GM12878 (cell line): Measurements from ENCODE around the gene ZNF212. TPM values are rescaled to one million over a fixed set of nuclear protein-coding genes. Genes with fewer than 3 reads are reported as not detected.

Experiments used
- ATAC-seq: fragments of 200-7000 bp; cut with Tn5 transposase; 3 replicates; pipeline ENCODE4 v1.9.1; 2020; ENCODE audit warnings: mild to moderate bottlenecking, moderate library complexity
- BruUV-seq: library from RNA; stranded (reverse); fragments of 400-500 nt; replicated peaks from 2 replicates; lab custom pipeline; 2021; lab: Mats Ljungman, UMichigan
- CTCF ChIA-PET: fragments of 300-600 bp; sonication (Branson Sonifier 250); formaldehyde crosslinking; extraction: SDS; loops from one replicate; lab custom pipeline; 2021; ENCODE audit warnings: inconsistent platforms; lab: Yijun Ruan, JAX
- POLR2A ChIA-PET: fragments of 350-600 bp; formaldehyde crosslinking; extraction: SDS; loops from one replicate; lab custom pipeline; 2021; ENCODE audit warnings: inconsistent platforms; lab: Charles Lee
- RAD21 ChIA-PET: fragments of 300-600 bp; sonication (Branson Sonifier 250); formaldehyde crosslinking; loops from one replicate; lab custom pipeline; 2023; ENCODE audit warnings: antibody characterized with exemption; ENCODE audit not compliant: unreplicated experiment; lab: Charles Lee
- SMC1A ChIA-PET: fragments of 300-600 bp; sonication (Branson Sonifier 250); formaldehyde crosslinking; loops from one replicate; lab custom pipeline; 2023; ENCODE audit not compliant: unreplicated experiment, uncharacterized antibody; lab: Charles Lee
- DNase-seq: peaks from one replicate; pipeline ENCODE4 v3.0.0-alpha.2; 2011; ENCODE audit warnings: low read depth, low spot score
- FAIRE-seq: peaks from 3 replicates; lab custom pipeline; 2011; peaks lifted over from hg19 to GRCh38; lab: Jason Lieb, UNC
- H2AFZ ChIP-seq: 2 replicates; pipeline ENCODE4 v1.6.0; 2011; ENCODE audit warnings: low read depth, low read length, control low read depth; ENCODE audit not compliant: control insufficient read depth
- H3K27ac ChIP-seq: 2 replicates; pipeline ENCODE4 v1.5.1; 2011; ENCODE audit warnings: control low read depth; ENCODE audit not compliant: control insufficient read depth, insufficient read depth
- H3K27me3 ChIP-seq, 2 experiments: replicated peaks in 1 of 2; 2 replicates each; pipeline versions ENCODE4 v1.6.0 to v1.6.1; 2011; ENCODE audit warnings: low read length in 1 of 2; ENCODE audit not compliant: control insufficient read depth in 2 of 2, insufficient read depth in 2 of 2
- H3K36me3 ChIP-seq, 2 experiments: 2 replicates each; pipeline ENCODE4 v1.5.1; 2011; ENCODE audit warnings: low read length in 1 of 2; ENCODE audit not compliant: control insufficient read depth in 2 of 2, insufficient read depth in 2 of 2
- H3K4me1 ChIP-seq: 2 replicates; pipeline ENCODE4 v1.6.1; 2011; ENCODE audit warnings: mild to moderate bottlenecking, low read length, moderate library complexity, mixed read lengths; ENCODE audit not compliant: control insufficient read depth, insufficient read depth
- H3K4me2 ChIP-seq: 2 replicates; pipeline ENCODE4 v1.6.0; 2011; ENCODE audit warnings: control low read depth; ENCODE audit not compliant: control insufficient read depth, insufficient read depth
- H3K4me3 ChIP-seq: fragments of 200-600 bp; sonication (generic); 2 replicates; pipeline ENCODE4 v1.5.1; 2016
- H3K79me2 ChIP-seq: 2 replicates; pipeline ENCODE4 v1.6.0; 2011; ENCODE audit warnings: low read length; ENCODE audit not compliant: control insufficient read depth, insufficient read depth
- H3K9ac ChIP-seq: 2 replicates; pipeline ENCODE4 v1.8.0; 2011; ENCODE audit warnings: low read length, control low read depth, mixed read lengths; ENCODE audit not compliant: control insufficient read depth, insufficient read depth
- H3K9me3 ChIP-seq: replicated peaks from 3 replicates; pipeline ENCODE4 v1.5.1; 2011; ENCODE audit warnings: mild to moderate bottlenecking, low read length; ENCODE audit not compliant: control insufficient read depth, insufficient read depth
- H4K20me1 ChIP-seq: 2 replicates; pipeline ENCODE4 v1.6.0; 2011; ENCODE audit not compliant: control insufficient read depth, insufficient read depth
- BRCA1 ChIP-seq: IDR thresholded peaks from 2 replicates; pipeline ENCODE4 v1.6.1; 2011; ENCODE audit warnings: low read depth, low read length, improper control_type of control experiment
- CEBPB ChIP-seq, 2 experiments: fragments of 150-350 bp in 1 of 2; IDR thresholded peaks; 2 replicates each; pipeline ENCODE4 v1.6.1; 2012 to 2014; ENCODE audit warnings: low read depth in 2 of 2, low read length in 2 of 2, borderline replicate concordance in 1 of 2, inconsistent platforms in 1 of 2
- CREM ChIP-seq: IDR thresholded peaks from 2 replicates; pipeline ENCODE4 v1.6.1; 2014; ENCODE audit warnings: antibody characterized with exemption, low read depth
- EED ChIP-seq: sonication (generic); IDR thresholded peaks from 2 replicates; pipeline ENCODE4 v1.6.1; 2016; ENCODE audit warnings: antibody characterized with exemption, low read depth
- ETV6 ChIP-seq, 2 experiments: fragments of 450-650 bp in 1 of 2; IDR thresholded peaks in 1 of 2; conservative IDR thresholded peaks in 1 of 2; 2 replicates each; pipeline ENCODE4 v1.6.1; 2014; ENCODE audit warnings: antibody characterized with exemption in 1 of 2, borderline replicate concordance in 1 of 2, low read depth in 1 of 2, mild to moderate bottlenecking in 1 of 2, moderate library complexity in 1 of 2
- FOS ChIP-seq: IDR thresholded peaks from 3 replicates; pipeline ENCODE4 v1.6.1; 2011; ENCODE audit warnings: borderline replicate concordance; ENCODE audit not compliant: insufficient read length; ENCODE audit errors: extremely low read depth
- GABPA ChIP-seq: IDR thresholded peaks from 2 replicates; pipeline ENCODE4 v1.6.1; 2014; ENCODE audit warnings: antibody characterized with exemption, low read depth, mild to moderate bottlenecking, inconsistent platforms
- MTA2 ChIP-seq: fragments of 450-650 bp; IDR thresholded peaks from 2 replicates; pipeline ENCODE4 v1.6.1; 2016; ENCODE audit warnings: low read depth, mild to moderate bottlenecking, moderate library complexity
- NFYA ChIP-seq: IDR thresholded peaks from 2 replicates; pipeline ENCODE4 v1.6.1; 2011; ENCODE audit warnings: low read depth, mild to moderate bottlenecking, low read length, improper control_type of control experiment, borderline replicate concordance
- NR2F1 ChIP-seq: fragments of 450-650 bp; conservative IDR thresholded peaks from 2 replicates; pipeline ENCODE4 v1.6.1; 2017; ENCODE audit warnings: mild to moderate bottlenecking
- RB1 ChIP-seq: fragments of 450-650 bp; formaldehyde crosslinking; IDR thresholded peaks from 2 replicates; pipeline ENCODE4 v1.6.1; 2017; ENCODE audit warnings: mild to moderate bottlenecking, borderline replicate concordance
- RCOR1 ChIP-seq: conservative IDR thresholded peaks from 2 replicates; pipeline ENCODE4 v1.6.1; 2012; ENCODE audit warnings: low read depth, low read length, improper control_type of control experiment
- SIN3A ChIP-seq: IDR thresholded peaks from 2 replicates; pipeline ENCODE4 v1.6.1; 2012; ENCODE audit warnings: low read depth, low read length, improper control_type of control experiment
- SMC3 ChIP-seq: IDR thresholded peaks from 2 replicates; pipeline ENCODE4 v1.6.1; 2011; ENCODE audit warnings: low read length, improper control_type of control experiment, borderline replicate concordance
- TCF3 ChIP-seq: IDR thresholded peaks from 2 replicates; pipeline ENCODE4 v1.6.1; 2012; ENCODE audit warnings: low read depth, mild to moderate bottlenecking, low read length, borderline replicate concordance; ENCODE audit not compliant: insufficient read depth
- TCF7 ChIP-seq: IDR thresholded peaks from 2 replicates; pipeline ENCODE4 v1.6.1; 2014; ENCODE audit warnings: antibody characterized with exemption, borderline replicate concordance
- YBX1 ChIP-seq: fragments of 450-650 bp; IDR thresholded peaks from 2 replicates; pipeline ENCODE4 v1.6.1; 2016; ENCODE audit warnings: antibody characterized with exemption
- WGBS: methylation state at CpG from one replicate; pipeline ENCODE4 v1.1.6; 2016; ENCODE audit warnings: low lambda C conversion rate; ENCODE audit not compliant: insufficient replicate concordance, insufficient coverage; ENCODE audit errors: missing lambda C conversion rate; 5-methylcytosine and 5-hydroxymethylcytosine counted together
- in situ Hi-C: fragments of 300-500 bp; cut with MboI; formaldehyde crosslinking; loops from 9 replicates; pipeline ENCODE4 v1.14.3; 2018; ENCODE audit warnings: mixed read lengths
- intact Hi-C: fragments of 100-400 bp; cut with micrococcal nuclease; formaldehyde crosslinking; loops from one replicate; pipeline ENCODE4 v1.14.2; 2022; ENCODE audit not compliant: unreplicated experiment
- polyA plus RNA-seq, 11 experiments: library from polyadenylated mRNA; depleted of rRNA in 4 of 11; unstranded in 6 of 11; stranded (reverse) in 5 of 11; fragments of >200 nt; fragmentation: Nextera tagmentation in 4 of 11; fragmentation: Illumina TruSeq in 1 of 11; extraction: Ambion mirVana in 4 of 11; extraction: Trizol in 1 of 11; gene quantifications; 1 replicate in 1 of 11; 2 replicates in 10 of 11; pipeline versions ENCODE4 v1.2.1 to v1.2.3, GENCODE V29; 2011 to 2016; ENCODE audit warnings: inconsistent platforms in 2 of 11, missing spikeins in 2 of 11, low read depth in 1 of 11
- total RNA-seq, 4 experiments: library from RNA; depleted of rRNA in 3 of 4; stranded (reverse); fragments of >200 nt in 3 of 4; fragmentation: Illumina TruSeq in 1 of 4; extraction: Trizol in 1 of 4; gene quantifications; 2 replicates each; pipeline versions ENCODE4 v1.2.1 to v1.2.3, GENCODE V29; 2013 to 2021
- TF ChIP-seq, protein P1 (sequence below): IDR thresholded peaks from 2 replicates; pipeline ENCODE4 v1.6.1; 2012; ENCODE audit warnings: low read depth, low read length, improper control_type of control experiment
- TF ChIP-seq, protein P2 (sequence below): fragments of 450-650 bp; IDR thresholded peaks from 2 replicates; pipeline ENCODE4 v1.6.1; 2017; ENCODE audit warnings: mild to moderate bottlenecking

Gene ZNF212
- total and polyA plus RNA-seq, 10 of the 15 experiments (the other 5 are each of a cell fraction or from before 2014, with no cell fraction given): 1.2 to 11.6 (median 5.4) TPM

DNA sequence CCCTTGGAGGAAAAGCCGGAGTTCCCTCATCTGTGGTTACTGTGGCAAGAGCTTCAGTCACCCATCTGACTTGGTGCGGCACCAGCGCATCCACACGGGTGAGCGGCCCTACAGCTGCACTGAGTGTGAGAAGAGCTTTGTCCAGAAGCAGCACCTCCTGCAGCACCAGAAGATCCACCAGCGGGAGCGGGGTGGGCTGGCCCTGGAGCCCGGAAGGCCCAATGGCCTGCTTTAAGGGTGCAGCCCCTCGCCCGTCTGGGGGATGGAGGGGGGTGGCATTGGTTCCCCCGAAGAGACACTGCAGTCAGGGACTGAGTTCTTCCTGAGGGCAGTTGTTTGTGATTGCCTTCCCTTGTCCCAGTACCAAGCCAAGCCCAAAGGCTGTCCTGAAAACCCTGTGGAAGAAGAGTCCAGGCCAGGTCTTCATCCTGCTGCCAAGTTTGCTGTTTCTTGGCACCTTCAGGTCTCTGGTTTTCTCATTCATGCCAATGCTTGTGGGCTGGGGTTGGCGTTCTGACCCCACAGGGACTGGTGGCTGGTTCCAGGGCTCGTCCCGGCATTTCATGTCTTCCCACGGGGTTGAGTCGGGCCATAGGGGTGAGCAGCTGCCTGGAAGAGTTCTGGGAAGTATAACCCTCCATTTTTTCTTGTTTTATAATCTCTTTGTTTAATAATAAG, 14.9 kb downstream of the ZNF212 start:
- ChIA-PET CTCF (no interaction called here), RAD21 (no interaction called here), POLR2A (no interaction called here), SMC1A (no interaction called here)
- no peaks in the 10 kb centered on the region for H3K27me3 ChIP-seq
- in situ Hi-C loops (no loop called here), intact Hi-C loops (no loop called here)
- TF ChIP-seq YBX1 (no peak), RCOR1 (no peak), BRCA1 (no peak), GABPA (no peak), FOS (no peak), CREM (no peak), SMC3 (no peak), EED (no peak), NR2F1 (no peak), MTA2 (no peak), ETV6 (conservative IDR thresholded peaks at IDR 0.05 in 1 of 2, IDR thresholded peaks at IDR 0.05 in 1 of 2; ENCODE audit: borderline replicate concordance in 1 of 2, low read depth in 1 of 2) (no peak), CEBPB (IDR thresholded peaks at IDR 0.05; ENCODE audit: borderline replicate concordance in 1 of 2, low read depth in 2 of 2, low read length in 2 of 2) (no peak), NFYA (no peak), TCF3 (no peak), SIN3A (no peak), TCF7 (no peak), RB1 (no peak)
- TF ChIP-seq, protein P1, sequence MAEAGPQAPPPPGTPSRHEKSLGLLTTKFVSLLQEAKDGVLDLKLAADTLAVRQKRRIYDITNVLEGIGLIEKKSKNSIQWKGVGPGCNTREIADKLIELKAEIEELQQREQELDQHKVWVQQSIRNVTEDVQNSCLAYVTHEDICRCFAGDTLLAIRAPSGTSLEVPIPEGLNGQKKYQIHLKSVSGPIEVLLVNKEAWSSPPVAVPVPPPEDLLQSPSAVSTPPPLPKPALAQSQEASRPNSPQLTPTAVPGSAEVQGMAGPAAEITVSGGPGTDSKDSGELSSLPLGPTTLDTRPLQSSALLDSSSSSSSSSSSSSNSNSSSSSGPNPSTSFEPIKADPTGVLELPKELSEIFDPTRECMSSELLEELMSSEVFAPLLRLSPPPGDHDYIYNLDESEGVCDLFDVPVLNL: no peak
- TF ChIP-seq, protein P2, sequence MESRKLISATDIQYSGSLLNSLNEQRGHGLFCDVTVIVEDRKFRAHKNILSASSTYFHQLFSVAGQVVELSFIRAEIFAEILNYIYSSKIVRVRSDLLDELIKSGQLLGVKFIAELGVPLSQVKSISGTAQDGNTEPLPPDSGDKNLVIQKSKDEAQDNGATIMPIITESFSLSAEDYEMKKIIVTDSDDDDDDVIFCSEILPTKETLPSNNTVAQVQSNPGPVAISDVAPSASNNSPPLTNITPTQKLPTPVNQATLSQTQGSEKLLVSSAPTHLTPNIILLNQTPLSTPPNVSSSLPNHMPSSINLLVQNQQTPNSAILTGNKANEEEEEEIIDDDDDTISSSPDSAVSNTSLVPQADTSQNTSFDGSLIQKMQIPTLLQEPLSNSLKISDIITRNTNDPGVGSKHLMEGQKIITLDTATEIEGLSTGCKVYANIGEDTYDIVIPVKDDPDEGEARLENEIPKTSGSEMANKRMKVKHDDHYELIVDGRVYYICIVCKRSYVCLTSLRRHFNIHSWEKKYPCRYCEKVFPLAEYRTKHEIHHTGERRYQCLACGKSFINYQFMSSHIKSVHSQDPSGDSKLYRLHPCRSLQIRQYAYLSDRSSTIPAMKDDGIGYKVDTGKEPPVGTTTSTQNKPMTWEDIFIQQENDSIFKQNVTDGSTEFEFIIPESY: no peak
- ATAC-seq (no peak), FAIRE-seq (no peak), DNase-seq (no peak)
- no peak overlapping the region for H3K27ac ChIP-seq
- no TSS peak for BruUV-seq
- no peak overlapping the region for H3K9ac ChIP-seq
- WGBS: 95% methylated on average over 16 of the region's 16 CpGs
- no peak overlapping the region for H2AFZ ChIP-seq
- peaks cover 12 to 16% of the 10 kb centered on the region in 2 experiments for H3K36me3 ChIP-seq
- no peak overlapping the region for H3K4me3 ChIP-seq
- H4K20me1 ChIP-seq: no peaks in the 10 kb centered on the region
- H3K4me2 ChIP-seq: no peak overlapping the region
- no peaks in the 10 kb centered on the region for H3K79me2 ChIP-seq
- no peaks in the 10 kb centered on the region for H3K4me1 ChIP-seq
- no peaks in the 10 kb centered on the region for H3K9me3 ChIP-seq
